H1 (cell line): ENCODE data around the gene DNAJB7. TPM values are rescaled to one million over a fixed set of nuclear protein-coding genes. Genes with fewer than 3 reads are reported as not detected.

Experiments
- CTCF ChIA-PET: fragments of 300-600 bp; sonication (Branson Sonifier 250); formaldehyde crosslinking; loops from one replicate; lab custom pipeline; 2021; ENCODE audit not compliant: partially characterized antibody; lab: Charles Lee
- POLR2A ChIA-PET: fragments of 300-600 bp; sonication (Branson Sonifier 250); formaldehyde crosslinking; loops from one replicate; lab custom pipeline; 2021; ENCODE audit warnings: inconsistent platforms; ENCODE audit not compliant: partially characterized antibody; lab: Charles Lee
- DNase-seq, 2 experiments: peaks; one replicate each; pipeline versions ENCODE4 v3.0.0 to v3.0.0-alpha.2; 2010 to 2022; ENCODE audit warnings: low spot score in 2 of 2, low read depth in 1 of 2, mixed read lengths in 1 of 2
- FAIRE-seq: peaks from 2 replicates; lab custom pipeline; 2011; peaks lifted over from hg19 to GRCh38; lab: Jason Lieb, UNC
- H2AFZ ChIP-seq: 2 replicates; pipeline ENCODE4 v1.8.1; 2012; ENCODE audit warnings: low read length, inconsistent platforms
- H2AK5ac ChIP-seq: 2 replicates; pipeline ENCODE4 v1.6.1; 2013; ENCODE audit warnings: low read depth, low read length
- H2BK120ac ChIP-seq: replicated peaks from 2 replicates; pipeline ENCODE3; 2013; ENCODE audit warnings: low read depth, low read length, inconsistent platforms
- H2BK12ac ChIP-seq: 2 replicates; pipeline ENCODE4 v1.6.1; 2013; ENCODE audit warnings: low read depth, low read length
- H2BK15ac ChIP-seq: 2 replicates; pipeline ENCODE4 v1.6.1; 2013; ENCODE audit warnings: low read length
- H2BK20ac ChIP-seq: 2 replicates; pipeline ENCODE4 v1.6.1; 2013; ENCODE audit warnings: low read length
- H2BK5ac ChIP-seq: 2 replicates; pipeline ENCODE4 v1.6.1; 2013; ENCODE audit warnings: low read depth, low read length
- H3K14ac ChIP-seq: 2 replicates; pipeline ENCODE4 v1.6.1; 2013; ENCODE audit warnings: inconsistent platforms; ENCODE audit not compliant: insufficient read length
- H3K18ac ChIP-seq: 2 replicates; pipeline ENCODE4 v1.6.1; 2013; ENCODE audit warnings: low read length; ENCODE audit errors: extremely low read depth
- H3K23ac ChIP-seq: 2 replicates; pipeline ENCODE4 v1.6.1; 2013; ENCODE audit warnings: inconsistent platforms; ENCODE audit not compliant: insufficient read length
- H3K23me2 ChIP-seq: 2 replicates; pipeline ENCODE4 v1.6.1; 2013; ENCODE audit warnings: low read depth, low read length
- H3K27ac ChIP-seq: 2 replicates; pipeline ENCODE4 v1.6.1; 2011; ENCODE audit warnings: low read depth, low read length, inconsistent platforms
- H3K27me3 ChIP-seq, 4 experiments: replicated peaks in 1 of 4; 1 replicate in 1 of 4; 2 replicates in 3 of 4; pipeline versions ENCODE4 v1.6.1 to v1.8.1; 2011 to 2013; ENCODE audit warnings: low read length in 3 of 4, mild to moderate bottlenecking in 3 of 4, inconsistent platforms in 2 of 4, mixed read lengths in 2 of 4, moderate library complexity in 1 of 4; ENCODE audit not compliant: control insufficient read depth in 3 of 4, insufficient read depth in 3 of 4; ENCODE audit errors: extremely low read depth in 1 of 4
- H3K36me3 ChIP-seq, 4 experiments: 2 replicates each; pipeline versions ENCODE4 v1.6.1 to v1.8.1; 2011 to 2013; ENCODE audit warnings: mild to moderate bottlenecking in 4 of 4, low read length in 3 of 4, moderate library complexity in 2 of 4, control low read depth in 1 of 4, inconsistent platforms in 1 of 4; ENCODE audit not compliant: insufficient read depth in 4 of 4, control insufficient read depth in 2 of 4
- H3K4ac ChIP-seq: replicated peaks from 2 replicates; pipeline ENCODE3; 2013; ENCODE audit warnings: low read length, low read depth, mixed read lengths, inconsistent platforms; ENCODE audit not compliant: insufficient read length
- H3K4me1 ChIP-seq, 4 experiments: replicated peaks in 1 of 4; 1 replicate in 1 of 4; 2 replicates in 3 of 4; pipeline versions ENCODE4 v1.6.1 to v1.8.1; 2011 to 2013; ENCODE audit warnings: low read length in 3 of 4, inconsistent platforms in 2 of 4, mixed read lengths in 1 of 4; ENCODE audit not compliant: insufficient read depth in 4 of 4, control insufficient read depth in 3 of 4
- H3K4me2 ChIP-seq, 2 experiments: 2 replicates each; pipeline versions ENCODE4 v1.6.1 to v1.8.1; 2011 to 2013; ENCODE audit warnings: low read depth in 2 of 2, low read length in 2 of 2, control low read depth in 1 of 2, inconsistent platforms in 1 of 2, mild to moderate bottlenecking in 1 of 2; ENCODE audit not compliant: insufficient read depth in 1 of 2
- H3K4me3 ChIP-seq, 4 experiments: fragments of 200-600, 300-600 bp in 1 of 4; sonication (generic), shearing (Covaris generic), sonication (Bioruptor Twin) in 1 of 4; 2 replicates each; pipeline versions ENCODE4 v1.5.1 to v1.8.1; 2011 to 2016; ENCODE audit warnings: low read length in 4 of 4, low read depth in 3 of 4, control low read depth in 2 of 4, inconsistent platforms in 2 of 4, mild to moderate bottlenecking in 2 of 4, mixed read lengths in 1 of 4, moderate library complexity in 1 of 4; ENCODE audit not compliant: insufficient read depth in 2 of 4; ENCODE audit errors: extremely low read depth in 1 of 4
- H3K56ac ChIP-seq: replicated peaks from 2 replicates; pipeline ENCODE3; 2013; ENCODE audit warnings: low read depth, mild to moderate bottlenecking, mixed read lengths, low read length, inconsistent platforms; ENCODE audit not compliant: insufficient read length
- H3K79me1 ChIP-seq: 2 replicates; pipeline ENCODE4 v1.6.1; 2013; ENCODE audit warnings: low read depth, low read length, control low read depth
- H3K79me2 ChIP-seq, 2 experiments: 2 replicates each; pipeline versions ENCODE4 v1.6.1 to v1.8.1; 2012 to 2013; ENCODE audit warnings: low read length in 2 of 2, mild to moderate bottlenecking in 2 of 2, inconsistent platforms in 1 of 2; ENCODE audit not compliant: insufficient read depth in 2 of 2, control insufficient read depth in 1 of 2
- H3K9ac ChIP-seq, 4 experiments: replicated peaks in 1 of 4; 1 replicate in 1 of 4; 2 replicates in 3 of 4; pipeline versions ENCODE4 v1.6.1 to v1.8.1; 2011 to 2013; ENCODE audit warnings: low read depth in 3 of 4, low read length in 3 of 4, control low read depth in 2 of 4, mild to moderate bottlenecking in 2 of 4, moderate library complexity in 2 of 4, inconsistent platforms in 1 of 4; ENCODE audit errors: extremely low read depth in 1 of 4
- H3K9me3 ChIP-seq, 2 experiments: 2 replicates each; pipeline versions ENCODE4 v1.6.1 to v1.8.1; 2012 to 2013; ENCODE audit warnings: mild to moderate bottlenecking in 2 of 2, moderate library complexity in 2 of 2, control low read depth in 1 of 2, inconsistent platforms in 1 of 2, low read depth in 1 of 2, low read length in 1 of 2, mixed read lengths in 1 of 2; ENCODE audit not compliant: insufficient read depth in 2 of 2
- H4K20me1 ChIP-seq, 2 experiments: replicated peaks in 1 of 2; 2 replicates each; pipeline versions ENCODE3 to v1.8.1; 2011 to 2013; ENCODE audit warnings: inconsistent platforms in 2 of 2, low read length in 2 of 2, mild to moderate bottlenecking in 1 of 2; ENCODE audit not compliant: insufficient read depth in 2 of 2, control insufficient read depth in 1 of 2
- H4K5ac ChIP-seq: 2 replicates; pipeline ENCODE4 v1.6.1; 2013; ENCODE audit warnings: low read length, low read depth, mixed read lengths, inconsistent platforms; ENCODE audit not compliant: insufficient read length
- H4K8ac ChIP-seq: 2 replicates; pipeline ENCODE4 v1.8.0; 2013; ENCODE audit warnings: mild to moderate bottlenecking, moderate library complexity, low read length, inconsistent platforms; ENCODE audit not compliant: insufficient read depth; ENCODE audit errors: extremely low read depth
- H4K91ac ChIP-seq: replicated peaks from 2 replicates; pipeline ENCODE3; 2013; ENCODE audit warnings: low read length, mixed read lengths, inconsistent platforms; ENCODE audit not compliant: insufficient read length
- ASH2L ChIP-seq: fragments of 200-600, 300-600 bp; sonication (generic); IDR thresholded peaks from one replicate; pipeline ENCODE4 v1.7.1; 2017; ENCODE audit warnings: low read length
- EZH2 ChIP-seq: fragments of 200-600 bp; sonication (generic); IDR thresholded peaks from 2 replicates; pipeline ENCODE4 v1.7.1; 2012; ENCODE audit warnings: low read depth, mild to moderate bottlenecking, moderate library complexity, low read length, inconsistent platforms; ENCODE audit not compliant: severe bottlenecking
- KDM5A ChIP-seq: fragments of 200-600 bp; IDR thresholded peaks from 2 replicates; pipeline ENCODE4 v1.7.1; 2012; ENCODE audit warnings: mild to moderate bottlenecking, low read length, inconsistent platforms, mixed read lengths
- PHF8 ChIP-seq: fragments of 200-600 bp; sonication (generic); conservative IDR thresholded peaks from 2 replicates; pipeline ENCODE4 v1.7.1; 2012; ENCODE audit warnings: low read depth, mild to moderate bottlenecking, inconsistent platforms, low read length, moderate library complexity
- RXRA ChIP-seq: IDR thresholded peaks from 2 replicates; pipeline ENCODE4 v1.6.1; 2011; ENCODE audit warnings: low read depth, mild to moderate bottlenecking, low read length, moderate library complexity; ENCODE audit not compliant: insufficient read depth
- SIRT6 ChIP-seq: IDR thresholded peaks from one replicate; pipeline ENCODE4 v1.7.1; 2012; ENCODE audit warnings: low read length, inconsistent platforms
- SP2 ChIP-seq: IDR thresholded peaks from 2 replicates; pipeline ENCODE4 v1.6.1; 2012; ENCODE audit warnings: mild to moderate bottlenecking, low read length, inconsistent platforms
- TEAD4 ChIP-seq: IDR thresholded peaks from 2 replicates; pipeline ENCODE4 v1.6.1; 2012; ENCODE audit warnings: low read depth, low read length, inconsistent platforms, mixed read lengths
- WGBS, 2 experiments: shearing (Covaris generic) in 1 of 2; methylation state at CpG; one replicate each; pipeline versions ENCODE4 v1.1.6 to v1.1.7; 2013 to 2015; ENCODE audit warnings: low lambda C conversion rate in 2 of 2, mixed read lengths in 2 of 2, inconsistent platforms in 1 of 2, low coverage in 1 of 2, missing lambda C conversion rate in 1 of 2; ENCODE audit not compliant: insufficient replicate concordance in 2 of 2, insufficient coverage in 1 of 2, insufficient read length in 1 of 2; ENCODE audit errors: extremely low coverage in 1 of 2, missing lambda C conversion rate in 1 of 2; 5-methylcytosine and 5-hydroxymethylcytosine counted together
- polyA plus RNA-seq, 7 experiments: library from polyadenylated mRNA; depleted of rRNA in 3 of 7; stranded (reverse) in 5 of 7; unstranded in 2 of 7; fragments of >200 nt in 5 of 7; fragments of 200-250 nt in 2 of 7; gene quantifications; 1 replicate in 5 of 7; 2 replicates in 1 of 7; 4 replicates in 1 of 7; pipeline versions ENCODE4 v1.2.1 to v1.2.3, GENCODE V29; 2011 to 2013; ENCODE audit warnings: missing spikeins in 2 of 7, mixed read lengths in 2 of 7
- total RNA-seq: library from RNA; stranded (reverse); fragmentation: NEBNext Ultra II Directional; extraction: Animal tissue kit (Norgen Biotek cat#: 25700); gene quantifications from 2 replicates; pipeline ENCODE4 v1.2.1, GENCODE V29; 2021
- TF ChIP-seq, protein P1 (sequence below): IDR thresholded peaks from 2 replicates; pipeline ENCODE4 v1.6.1; 2012; ENCODE audit warnings: inconsistent platforms
- TF ChIP-seq, protein P2 (sequence below): IDR thresholded peaks from 2 replicates; pipeline ENCODE4 v1.6.1; 2011; ENCODE audit warnings: low read depth, mild to moderate bottlenecking, low read length; ENCODE audit not compliant: insufficient read depth

The DNAJB7 gene
- total and polyA plus RNA-seq, 2 of the 8 experiments (the other 6 are each of a cell fraction or from before 2014, with no cell fraction given) = not detected

DNA sequence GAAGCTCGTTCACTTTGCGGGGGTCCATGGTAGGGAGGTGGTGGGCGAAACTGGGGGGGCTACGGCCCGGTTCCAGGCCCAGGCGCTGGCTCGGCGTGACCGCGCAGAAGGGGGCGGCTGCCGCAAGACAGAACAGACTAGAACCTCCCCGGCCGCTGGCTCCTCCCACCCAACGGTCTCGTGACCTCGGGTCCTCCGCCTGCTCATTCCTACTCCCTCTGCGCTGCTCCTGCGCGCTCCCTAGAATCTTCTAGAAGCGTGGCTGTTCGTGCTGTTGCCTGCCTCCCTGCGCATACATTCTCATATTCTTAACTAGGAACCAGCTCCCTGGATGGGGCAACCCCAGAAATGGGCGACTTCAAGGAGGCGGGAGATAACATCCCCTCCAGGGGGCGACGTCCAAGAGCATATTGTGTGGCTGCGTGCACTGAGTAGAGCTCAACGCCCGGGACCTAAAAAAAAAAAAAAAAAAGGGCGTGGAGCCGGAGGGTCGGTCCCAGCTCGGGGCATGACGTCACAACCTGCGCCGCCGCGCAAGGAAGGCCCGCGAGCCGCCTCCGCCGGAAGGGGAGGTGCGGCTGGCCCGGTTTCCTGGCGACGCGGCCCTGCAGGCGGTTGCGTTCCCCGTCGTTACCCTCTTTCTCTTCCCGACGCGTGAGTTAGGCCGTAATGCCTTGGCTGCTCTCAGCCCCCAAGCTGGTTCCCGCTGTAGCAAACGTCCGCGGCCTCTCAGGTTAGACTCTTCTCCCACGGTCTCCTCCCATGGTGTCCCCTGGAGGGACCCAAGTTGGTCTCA, 5.2 kb downstream of the DNAJB7 start, which contains the start of the genes ST13 and XPNPEP3:
Gene ST13 (minus strand): TSS at position 127 of the 796 bp plus-strand sequence. CDS start 99 bp downstream, at position 28.
Gene XPNPEP3 (plus strand): TSS at position 636 of the 796 bp plus-strand sequence. CDS start 34 bp downstream, at position 670.
- peaks cover 39 to 91% of the 10 kb centered on the region in 2 experiments for H3K79me2 ChIP-seq
- H3K4ac ChIP-seq = peak within 1 kb of the TSS; percentile 45
- FAIRE-seq = peak; percentile 76
- peak within 1 kb of the TSS; percentile 98 for H2BK5ac ChIP-seq
- no peaks in the 10 kb centered on the region for H3K9me3 ChIP-seq
- H2BK15ac ChIP-seq = no peak within 1 kb of the TSS
- peak within 1 kb of the TSS; percentile 95 for H3K56ac ChIP-seq
- no peak within 1 kb of the TSS for H3K23ac ChIP-seq
- peak within 1 kb of the TSS; percentile 86; the same call in 1 of the 2 replicates for H2BK12ac ChIP-seq
- H2AK5ac ChIP-seq = 0 out of 2 replicates have a peak within 1 kb of the TSS, but pooled peaks have one; percentile 46
- H4K91ac ChIP-seq = peak within 1 kb of the TSS; percentile 93
- peaks cover 0 to 12% (median 0%) of the 10 kb centered on the region in 4 experiments; a peak in 4 of 8 replicates for H3K36me3 ChIP-seq
- POLR2A ChIA-PET = interaction anchor here (0.5 to 4.9 kb wide), 24 partner anchors 8 to 510 kb away, joined by 3 to 24 read pairs (median 4); partner anchors contain the start of genes ADSL and SLC25A17
- 1% methylated on average over 48 of the region's 63 CpGs; no CpG with 5 or more reads in 1 of the 2 experiments for WGBS, 2 experiments
- CTCF ChIA-PET = interaction anchor here (0.6 to 1.9 kb wide), 4 partner anchors 11 to 92 kb away, joined by 3 to 11 read pairs (median 4); no protein-coding TSS in a partner anchor
- H3K23me2 ChIP-seq = peaks cover 8% of the 10 kb centered on the region
- H3K4me3 ChIP-seq = peak within 1 kb of the TSS; percentile 98 to 99 (median 98)
- H3K79me1 ChIP-seq = no peaks in the 10 kb centered on the region; the same call in 1 of the 2 replicates
- no peaks in the 10 kb centered on the region for H3K27me3 ChIP-seq
- H3K27ac ChIP-seq = peak within 1 kb of the TSS; percentile 98
- H3K18ac ChIP-seq = peak within 1 kb of the TSS; percentile 91
- peaks cover 0 to 6% of the 10 kb centered on the region in 2 experiments for H4K20me1 ChIP-seq
- peaks cover 0 to 6% (median 0%) of the 10 kb centered on the region in 4 experiments; a peak in 2 of 7 replicates for H3K4me1 ChIP-seq
- peak within 1 kb of the TSS; percentile 68 to 79 for H3K4me2 ChIP-seq
- H2AFZ ChIP-seq = peak within 1 kb of the TSS; percentile 91
- DNase-seq = peak; percentile 88 to 98
- H4K5ac ChIP-seq = peak within 1 kb of the TSS; percentile 97
- H3K14ac ChIP-seq = no peak within 1 kb of the TSS
- no peak within 1 kb of the TSS for H2BK20ac ChIP-seq
- peak within 1 kb of the TSS; percentile 94 for H2BK120ac ChIP-seq
- H4K8ac ChIP-seq = peak within 1 kb of the TSS; percentile 100
- H3K9ac ChIP-seq = peak within 1 kb of the TSS; percentile 91 to 99 (median 94)
- no peak for TF ChIP-seq RXRA
- TF ChIP-seq PHF8 = peak; percentile 83
- TF ChIP-seq, protein P1, sequence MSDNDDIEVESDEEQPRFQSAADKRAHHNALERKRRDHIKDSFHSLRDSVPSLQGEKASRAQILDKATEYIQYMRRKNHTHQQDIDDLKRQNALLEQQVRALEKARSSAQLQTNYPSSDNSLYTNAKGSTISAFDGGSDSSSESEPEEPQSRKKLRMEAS = peak; percentile 12
- TF ChIP-seq TEAD4 = no peak
- no peak for TF ChIP-seq SP2
- TF ChIP-seq EZH2 = no peak
- TF ChIP-seq SIRT6 = no peak
- TF ChIP-seq, protein P2, sequence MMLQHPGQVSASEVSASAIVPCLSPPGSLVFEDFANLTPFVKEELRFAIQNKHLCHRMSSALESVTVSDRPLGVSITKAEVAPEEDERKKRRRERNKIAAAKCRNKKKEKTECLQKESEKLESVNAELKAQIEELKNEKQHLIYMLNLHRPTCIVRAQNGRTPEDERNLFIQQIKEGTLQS = peak; percentile 62; the same call in 1 of the 2 replicates
- TF ChIP-seq KDM5A = peak; percentile 82
- TF ChIP-seq ASH2L = peak; percentile 53
